NCI-H1930 (cell line): ENCODE measurements around the gene SMO.
A peak's percentile ranks its signal among the peaks of the same experiment; 100 is the strongest.

Source experiments
- DNase-seq, 2 experiments: peaks; one replicate each; lab custom pipeline; 2025; lab: John Stamatoyannopoulos, UW

SMO gene

GRCh38 chr7:129188372-129188891 lies at the start of gene SMO:
Gene SMO (plus strand): TSS chr7:129188633. CDS start chr7:129189152, 519 bp downstream.
- no peak for DNase-seq

- no peak for DNase-seq
These were observed 44.7 kb upstream of the SMO start for GRCh38 chr7:129143724-129144094.

- DNase-seq = peak; percentile 67 to 80
These were observed 44.2 kb upstream of the SMO start, which contains the start of gene TSPAN33 for GRCh38 chr7:129144095-129144833. Gene TSPAN33 (plus strand): TSS chr7:129144707. CDS start chr7:129144981, 274 bp downstream.

GRCh38 chr7:129144834-129145668 lies 43.4 kb upstream of the SMO start:
- DNase-seq = no peak

GRCh38 chr7:129146237-129146979 lies 42.0 kb upstream of the SMO start:
- DNase-seq = no peak

- DNase-seq = no peak
These were observed 40.7 kb upstream of the SMO start for GRCh38 chr7:129147731-129148130.

GRCh38 chr7:129149511-129149910 lies 38.9 kb upstream of the SMO start:
- DNase-seq = no peak

- no peak for DNase-seq
These were observed 38.0 kb upstream of the SMO start for GRCh38 chr7:129150199-129150996.

GRCh38 chr7:129157651-129158050 lies 30.8 kb upstream of the SMO start:
- DNase-seq = no peak

- DNase-seq = no peak
These were observed 28.9 kb upstream of the SMO start for GRCh38 chr7:129159539-129159938.

- DNase-seq = no peak
These were observed 28.1 kb upstream of the SMO start for GRCh38 chr7:129160161-129160905.

GRCh38 chr7:129161524-129162225 lies 26.8 kb upstream of the SMO start:
- no peak for DNase-seq

- DNase-seq = no peak
These were observed 25.7 kb upstream of the SMO start for GRCh38 chr7:129162732-129163131.

GRCh38 chr7:129163875-129164544 lies 24.4 kb upstream of the SMO start:
- peak in 1 of 2 experiments; percentile 25 for DNase-seq

GRCh38 chr7:129166745-129167144 lies 21.7 kb upstream of the SMO start:
- DNase-seq = no peak

GRCh38 chr7:129167817-129168216 lies 20.6 kb upstream of the SMO start:
- no peak for DNase-seq

GRCh38 chr7:129168231-129169021 lies 20.0 kb upstream of the SMO start:
- no peak for DNase-seq

- no peak for DNase-seq
These were observed 19.2 kb upstream of the SMO start for GRCh38 chr7:129169171-129169671.
